Keratinocyte (primary cell): Measurements from ENCODE around the gene OBSCN.

Experiments used
- EZH2 ChIP-seq: IDR thresholded peaks from one replicate; pipeline ENCODE4 v1.6.1; 2012; ENCODE audit warnings: inconsistent platforms, mild to moderate bottlenecking, low read length, moderate library complexity
- TF ChIP-seq, protein P1 (sequence below), 3 experiments: IDR thresholded peaks in 1 of 3; conservative IDR thresholded peaks in 1 of 3; optimal IDR thresholded peaks in 1 of 3; 2 replicates in 2 of 3; 3 replicates in 1 of 3; pipeline versions ENCODE3 to v1.5.1; 2011; ENCODE audit warnings: low read length in 3 of 3, mild to moderate bottlenecking in 3 of 3, moderate library complexity in 2 of 3, control low read depth in 1 of 3, inconsistent platforms in 1 of 3; ENCODE audit not compliant: insufficient read depth in 2 of 3; ENCODE audit errors: extremely low read depth in 1 of 3

DNA sequence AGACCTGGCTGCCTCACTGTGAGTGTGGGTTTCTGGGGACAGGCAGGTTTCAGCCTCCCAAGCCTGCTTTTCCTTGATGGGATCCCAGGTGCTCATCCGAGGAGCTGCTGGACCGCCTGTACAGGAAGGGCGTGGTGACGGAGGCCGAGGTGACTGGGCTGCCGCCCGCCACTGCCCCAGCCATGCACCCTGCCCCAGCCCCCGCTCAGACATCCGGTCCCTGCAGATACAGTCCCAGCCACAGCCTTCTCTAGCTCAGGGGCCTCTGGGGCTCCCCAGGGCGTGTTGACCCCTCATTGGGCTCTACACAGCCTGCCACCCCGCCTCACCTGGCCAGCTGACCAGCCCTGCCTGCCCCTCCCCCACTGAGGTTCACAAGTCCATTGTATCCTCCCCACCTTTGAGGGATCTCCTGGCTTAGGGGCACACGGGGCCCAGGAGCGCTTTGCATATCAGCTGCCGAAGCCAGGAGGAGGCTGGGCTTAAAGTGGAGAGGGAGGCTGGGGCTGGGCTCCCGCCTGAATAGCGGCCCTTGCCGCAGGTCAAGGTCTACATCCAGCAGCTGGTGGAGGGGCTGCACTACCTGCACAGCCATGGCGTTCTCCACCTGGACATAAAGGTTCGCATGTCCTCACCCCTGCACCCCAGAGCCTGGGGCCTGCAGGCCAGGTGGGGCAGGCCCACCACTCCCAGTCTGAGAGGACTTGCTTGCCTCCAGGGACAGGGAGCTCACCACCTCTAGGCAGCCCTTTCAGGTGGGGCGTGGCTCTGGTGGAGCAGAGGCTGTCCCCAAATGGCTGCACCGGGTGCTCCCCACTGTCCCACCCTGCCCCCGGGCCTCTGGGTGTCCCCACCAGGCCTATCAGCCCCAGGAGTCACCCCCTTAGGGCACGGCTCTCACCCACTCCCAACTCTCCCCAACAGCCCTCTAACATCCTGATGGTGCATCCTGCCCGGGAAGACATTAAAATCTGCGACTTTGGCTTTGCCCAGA, 160.3 kb downstream of the OBSCN start:
- no peak for TF ChIP-seq EZH2
- TF ChIP-seq, protein P1, sequence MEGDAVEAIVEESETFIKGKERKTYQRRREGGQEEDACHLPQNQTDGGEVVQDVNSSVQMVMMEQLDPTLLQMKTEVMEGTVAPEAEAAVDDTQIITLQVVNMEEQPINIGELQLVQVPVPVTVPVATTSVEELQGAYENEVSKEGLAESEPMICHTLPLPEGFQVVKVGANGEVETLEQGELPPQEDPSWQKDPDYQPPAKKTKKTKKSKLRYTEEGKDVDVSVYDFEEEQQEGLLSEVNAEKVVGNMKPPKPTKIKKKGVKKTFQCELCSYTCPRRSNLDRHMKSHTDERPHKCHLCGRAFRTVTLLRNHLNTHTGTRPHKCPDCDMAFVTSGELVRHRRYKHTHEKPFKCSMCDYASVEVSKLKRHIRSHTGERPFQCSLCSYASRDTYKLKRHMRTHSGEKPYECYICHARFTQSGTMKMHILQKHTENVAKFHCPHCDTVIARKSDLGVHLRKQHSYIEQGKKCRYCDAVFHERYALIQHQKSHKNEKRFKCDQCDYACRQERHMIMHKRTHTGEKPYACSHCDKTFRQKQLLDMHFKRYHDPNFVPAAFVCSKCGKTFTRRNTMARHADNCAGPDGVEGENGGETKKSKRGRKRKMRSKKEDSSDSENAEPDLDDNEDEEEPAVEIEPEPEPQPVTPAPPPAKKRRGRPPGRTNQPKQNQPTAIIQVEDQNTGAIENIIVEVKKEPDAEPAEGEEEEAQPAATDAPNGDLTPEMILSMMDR (optimal IDR thresholded peaks at IDR 0.05 in 1 of 3, IDR thresholded peaks at IDR 0.05 in 1 of 3, conservative IDR thresholded peaks at IDR 0.05 in 1 of 3; ENCODE audit: extremely low read depth in 1 of 3, insufficient read depth in 2 of 3, low read length in 3 of 3) = no peak
